CD4-positive, alpha-beta T cell treated with Interleukin-17A for 1 hour (primary cell): ENCODE results near the gene ERVMER34-1.

Source experiments
- DNase-seq: peaks from one replicate; pipeline ENCODE4 v3.0.0-alpha.2; 2020

The ERVMER34-1 gene, protein sequence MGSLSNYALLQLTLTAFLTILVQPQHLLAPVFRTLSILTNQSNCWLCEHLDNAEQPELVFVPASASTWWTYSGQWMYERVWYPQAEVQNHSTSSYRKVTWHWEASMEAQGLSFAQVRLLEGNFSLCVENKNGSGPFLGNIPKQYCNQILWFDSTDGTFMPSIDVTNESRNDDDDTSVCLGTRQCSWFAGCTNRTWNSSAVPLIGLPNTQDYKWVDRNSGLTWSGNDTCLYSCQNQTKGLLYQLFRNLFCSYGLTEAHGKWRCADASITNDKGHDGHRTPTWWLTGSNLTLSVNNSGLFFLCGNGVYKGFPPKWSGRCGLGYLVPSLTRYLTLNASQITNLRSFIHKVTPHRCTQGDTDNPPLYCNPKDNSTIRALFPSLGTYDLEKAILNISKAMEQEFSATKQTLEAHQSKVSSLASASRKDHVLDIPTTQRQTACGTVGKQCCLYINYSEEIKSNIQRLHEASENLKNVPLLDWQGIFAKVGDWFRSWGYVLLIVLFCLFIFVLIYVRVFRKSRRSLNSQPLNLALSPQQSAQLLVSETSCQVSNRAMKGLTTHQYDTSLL

DNA sequence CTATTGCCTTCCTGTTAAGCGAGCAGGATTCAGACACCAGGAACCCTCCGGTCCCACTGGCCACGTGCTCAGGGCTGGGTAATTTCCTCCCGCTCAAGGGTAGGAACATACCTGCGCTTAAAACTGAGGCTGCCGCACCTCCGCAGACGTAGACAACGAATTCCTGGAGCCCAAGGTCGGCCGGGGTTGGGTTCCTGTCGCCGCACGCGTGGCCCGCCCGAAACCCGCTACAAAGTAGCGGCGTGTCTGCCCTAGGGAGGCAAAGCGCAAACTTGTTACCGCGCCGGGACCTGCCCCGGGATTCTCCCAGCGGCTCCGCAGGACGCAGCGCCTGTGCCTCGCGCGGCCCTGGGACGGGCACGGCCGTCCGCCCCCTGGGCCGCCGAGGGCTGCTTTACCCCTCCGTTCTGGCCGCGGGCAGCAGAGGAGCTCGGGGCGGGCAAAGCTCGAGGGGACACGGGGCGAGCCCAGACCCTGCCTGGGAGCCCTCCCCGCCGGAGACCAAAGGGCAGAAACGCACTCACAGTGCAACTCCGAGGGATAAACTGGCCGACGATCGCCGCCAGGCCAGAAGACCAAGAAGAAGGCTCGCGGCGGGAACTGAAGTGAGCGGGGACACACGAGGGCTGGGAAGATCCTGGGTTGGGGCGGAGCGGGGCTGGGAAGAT is at the start of gene ERVMER34-1:
Gene ERVMER34-1, minus strand, starts transcription at position 607 of the 668 bp plus-strand sequence. CDS start 5,905 bp downstream, outside the sequence.
- no peak for DNase-seq

DNA sequence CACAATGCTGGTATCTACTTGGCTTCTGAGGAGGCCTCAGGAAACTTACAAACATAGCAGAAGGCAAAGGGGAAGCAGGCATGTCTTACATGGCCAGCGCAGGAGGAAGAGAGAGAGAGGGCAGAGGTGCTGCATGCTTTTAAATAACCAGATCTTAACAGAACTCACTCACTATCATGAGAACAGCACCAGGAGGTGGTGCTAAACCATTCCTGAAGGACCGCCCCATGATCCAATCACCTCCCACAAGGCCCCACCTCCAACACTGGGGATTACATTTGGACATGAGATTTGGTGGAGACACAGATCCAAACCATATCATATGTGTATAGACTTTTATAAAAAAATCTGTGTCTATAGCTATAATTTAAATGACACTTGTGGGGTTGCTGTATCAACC is 48.6 kb upstream of the ERVMER34-1 start:
- DNase-seq, result no peak

DNA sequence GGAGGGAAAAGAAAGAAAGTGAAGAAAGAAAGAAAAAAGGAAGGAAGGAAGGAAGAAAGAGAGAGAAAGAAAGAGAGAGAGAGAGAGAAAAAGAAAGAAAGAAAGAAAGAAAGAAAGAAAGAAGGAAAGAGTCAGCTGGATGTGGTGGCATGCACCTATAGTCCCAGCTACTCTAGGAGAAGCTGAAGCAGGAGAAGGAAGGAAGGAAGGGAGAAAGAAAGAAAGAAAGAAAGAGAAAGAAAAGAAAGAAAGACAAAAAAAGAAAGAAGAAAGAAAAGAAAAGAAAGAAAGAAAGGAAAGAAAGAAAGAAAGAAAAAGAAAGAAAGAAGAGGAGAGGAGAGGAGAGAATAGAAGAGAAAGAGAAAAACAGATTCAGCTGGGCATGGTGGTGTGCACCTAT is 44.3 kb upstream of the ERVMER34-1 start:
- DNase-seq, result no peak

DNA sequence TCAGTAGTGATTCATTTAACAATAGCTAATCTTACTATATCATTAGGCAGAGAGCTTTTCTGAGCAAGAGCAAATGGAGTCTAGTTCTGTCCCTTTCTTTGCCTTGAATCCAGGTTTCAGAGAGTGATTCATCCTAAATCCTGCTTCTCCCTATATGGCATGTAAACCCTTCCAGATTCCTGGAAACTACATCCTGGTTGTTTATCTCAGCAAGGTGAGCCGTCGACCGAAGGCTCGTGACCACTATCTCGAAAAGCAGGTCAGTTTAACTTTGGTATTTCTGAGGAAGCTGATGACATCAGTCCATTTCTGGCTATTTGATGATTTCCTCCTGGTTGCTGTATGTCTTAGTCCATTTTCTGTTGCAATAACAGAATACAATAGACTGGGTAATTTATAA is 40.7 kb upstream of the ERVMER34-1 start:
- no peak for DNase-seq

DNA sequence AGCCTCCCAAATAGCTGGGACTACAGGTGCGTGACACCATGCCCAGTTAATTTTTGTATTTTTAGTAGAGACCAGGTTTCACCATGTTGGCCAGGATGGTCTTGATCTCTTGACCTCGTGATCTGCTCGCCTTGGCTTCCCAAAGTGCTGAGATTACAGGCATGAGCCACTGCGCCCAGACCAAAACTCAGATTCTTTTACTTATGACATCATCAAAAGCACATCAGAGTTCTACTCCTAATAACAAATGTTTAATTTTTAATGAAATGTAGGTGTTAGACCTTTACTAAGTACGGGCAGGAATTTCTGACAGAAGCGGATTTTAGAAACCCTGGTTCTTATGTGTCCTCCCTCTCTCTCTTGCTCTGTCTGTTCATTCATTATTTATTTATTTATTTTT is 38.5 kb upstream of the ERVMER34-1 start:
- no peak for DNase-seq

DNA sequence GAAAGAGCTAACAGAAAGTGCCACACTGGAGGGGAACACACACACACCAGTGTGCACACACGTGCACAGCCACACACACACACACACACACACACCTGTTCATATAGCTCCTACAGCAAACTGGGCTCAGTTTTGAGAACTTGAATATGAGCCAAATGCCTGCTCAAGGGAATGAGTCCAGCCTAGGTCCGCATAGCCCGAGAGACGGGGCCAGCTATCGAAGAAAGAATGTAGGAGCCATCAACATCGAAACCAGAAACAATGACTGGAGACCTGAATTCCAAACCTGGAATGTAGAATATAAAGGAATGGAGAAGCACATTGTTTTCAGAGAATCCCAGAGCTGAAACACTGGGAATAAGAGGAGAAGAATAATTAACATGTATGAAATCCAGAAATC is 37.6 kb upstream of the ERVMER34-1 start:
- DNase-seq, result no peak

DNA sequence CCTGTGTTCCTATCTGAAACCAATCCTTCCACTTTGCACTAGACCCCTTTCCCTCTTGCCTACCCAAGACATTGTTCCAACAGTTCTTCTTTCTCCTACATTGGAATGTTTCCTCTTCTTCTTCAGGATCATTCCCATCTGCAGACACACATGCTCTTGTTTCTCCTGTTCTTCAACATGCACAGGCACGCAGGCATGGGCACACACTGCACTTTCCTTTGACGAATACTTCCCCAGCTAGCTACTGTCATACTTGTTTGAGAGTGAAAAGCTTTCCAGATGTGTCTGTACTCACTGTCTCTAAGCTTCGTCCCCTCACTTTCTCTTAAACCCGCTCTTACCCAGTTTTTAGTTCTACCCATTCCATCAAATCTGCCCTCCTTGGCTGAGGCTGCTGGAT is 31.8 kb upstream of the ERVMER34-1 start:
- DNase-seq, result no peak

DNA sequence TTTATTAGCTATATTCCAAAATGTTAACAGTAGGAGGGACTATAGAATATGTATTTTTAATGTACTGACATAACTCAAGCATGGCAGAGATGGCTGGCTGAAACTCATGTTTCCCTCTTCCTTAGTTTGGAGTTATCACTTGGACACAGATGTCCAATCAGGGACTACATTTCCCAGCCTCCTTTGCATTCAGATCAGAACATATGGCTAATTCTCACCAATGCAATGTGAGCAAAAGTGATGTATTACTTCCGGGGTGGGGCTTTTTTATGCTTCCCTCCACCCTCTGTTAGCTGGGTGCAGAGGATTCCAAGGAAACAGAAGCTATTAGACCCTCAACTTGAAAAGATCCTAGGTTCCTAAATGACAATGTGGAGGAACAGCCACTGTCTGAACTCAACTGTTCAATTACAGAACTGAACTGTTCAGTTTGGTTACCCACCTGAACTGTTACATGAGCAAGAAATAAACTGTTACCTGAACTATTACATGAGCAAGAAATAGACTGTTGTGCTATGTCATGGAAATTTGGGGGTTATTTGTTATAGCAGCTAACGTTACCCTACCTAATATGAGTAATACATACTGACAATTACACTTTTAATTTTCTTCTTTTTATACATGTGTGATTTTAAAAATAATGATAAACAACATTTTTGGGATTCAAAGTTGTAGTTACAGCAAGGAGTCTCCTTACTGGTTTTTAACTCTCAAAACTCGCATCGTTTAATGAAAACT is 29.6 kb upstream of the ERVMER34-1 start:
- DNase-seq, result no peak

DNA sequence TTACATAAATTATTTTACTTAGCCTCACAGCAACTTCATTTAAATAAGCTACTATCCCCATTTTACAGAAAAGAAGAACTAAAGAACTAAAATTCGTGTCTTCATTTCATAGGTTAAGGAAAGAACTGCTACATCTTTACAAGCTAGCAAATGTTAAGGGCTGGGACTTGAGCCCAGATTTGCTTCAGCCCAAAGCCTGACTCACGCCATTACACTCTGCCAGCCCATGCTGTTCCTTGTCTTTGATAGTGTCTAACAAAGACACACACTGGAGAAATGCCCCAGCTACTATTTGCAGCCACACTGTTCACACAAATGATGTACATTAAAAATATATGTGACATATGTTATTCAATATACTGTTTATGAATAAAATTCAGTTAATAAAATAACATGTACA is 29.0 kb upstream of the ERVMER34-1 start:
- DNase-seq, result no peak

DNA sequence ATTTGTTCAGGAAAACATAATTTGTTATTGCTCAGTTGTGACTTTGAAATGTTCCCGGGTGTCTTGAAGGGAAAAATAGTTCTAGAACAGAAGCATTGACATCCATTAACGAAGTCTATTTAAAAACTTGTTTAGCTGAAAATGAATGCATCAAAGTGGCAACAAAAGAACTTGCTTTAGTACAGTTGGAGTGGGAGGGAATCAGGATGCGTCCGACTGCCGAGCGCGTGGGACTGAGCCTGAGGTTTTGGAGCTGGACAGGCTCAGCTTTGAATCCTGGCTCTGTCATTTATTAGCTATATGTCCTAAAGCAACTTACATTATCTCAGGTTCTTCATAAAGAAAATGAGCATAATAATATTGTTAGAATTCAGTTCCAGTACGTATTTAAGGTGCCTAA is 9.0 kb upstream of the ERVMER34-1 start:
- no peak for DNase-seq

DNA sequence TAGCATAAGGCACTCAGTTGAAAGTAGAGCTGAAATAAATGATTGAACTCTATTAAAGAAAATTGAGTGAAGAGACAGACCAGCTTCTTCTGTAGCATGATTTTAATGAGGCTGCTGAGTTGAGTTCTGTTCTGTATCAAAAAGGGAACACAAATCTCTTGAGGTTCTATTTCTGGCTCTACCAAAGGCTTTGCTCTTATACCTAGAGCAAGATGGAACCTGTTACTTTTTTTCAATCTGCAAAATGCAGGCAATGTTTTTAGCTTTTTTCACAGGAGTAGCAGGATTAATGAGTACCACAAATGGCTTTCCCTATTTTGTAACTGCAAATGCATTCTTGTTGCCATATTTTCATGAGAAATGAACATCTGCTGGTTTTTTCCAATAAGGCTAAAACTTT is 4.2 kb upstream of the ERVMER34-1 start:
- no peak for DNase-seq

DNA sequence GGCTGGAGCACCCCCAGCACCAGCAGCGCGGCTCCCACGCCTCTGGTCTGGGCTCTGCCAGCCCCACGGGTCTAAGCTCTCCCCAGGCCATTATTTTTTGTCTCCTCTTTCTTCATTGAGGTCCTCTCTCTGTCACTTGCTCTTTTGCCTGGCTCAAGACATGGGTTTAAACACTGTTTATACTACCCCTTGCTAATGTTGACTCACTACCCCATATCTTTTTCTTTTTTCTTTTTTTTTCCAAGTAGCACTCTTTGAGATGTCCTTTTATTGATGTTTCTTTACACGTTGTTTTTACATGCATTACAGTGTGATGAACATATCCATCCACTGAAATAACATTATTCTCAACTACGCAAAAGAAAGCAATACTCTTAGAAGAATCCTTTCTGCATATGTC is 1.7 kb upstream of the ERVMER34-1 start:
- DNase-seq, result no peak

DNA sequence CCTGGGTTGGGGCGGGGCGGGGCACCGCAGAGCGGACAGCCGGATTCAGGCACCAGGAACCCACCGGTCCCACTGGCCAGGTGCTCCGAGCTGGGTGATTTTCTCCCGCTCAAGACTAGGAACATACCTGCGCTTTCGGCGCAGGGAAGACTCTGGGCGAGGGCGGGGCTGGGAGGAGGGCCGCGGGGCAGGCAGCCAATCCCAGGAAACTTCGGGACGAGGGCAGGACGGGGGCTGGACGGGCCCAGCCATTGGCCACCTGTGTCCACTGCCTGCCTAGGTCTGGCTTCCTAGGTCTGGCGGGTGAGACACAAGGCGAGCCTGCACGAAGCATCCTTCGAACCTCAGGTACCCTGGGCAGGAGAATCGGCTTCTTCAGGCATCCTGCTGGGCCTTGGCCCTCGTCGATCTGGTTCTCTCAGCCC is 274 bp upstream of the ERVMER34-1 start:
- no peak for DNase-seq

DNA sequence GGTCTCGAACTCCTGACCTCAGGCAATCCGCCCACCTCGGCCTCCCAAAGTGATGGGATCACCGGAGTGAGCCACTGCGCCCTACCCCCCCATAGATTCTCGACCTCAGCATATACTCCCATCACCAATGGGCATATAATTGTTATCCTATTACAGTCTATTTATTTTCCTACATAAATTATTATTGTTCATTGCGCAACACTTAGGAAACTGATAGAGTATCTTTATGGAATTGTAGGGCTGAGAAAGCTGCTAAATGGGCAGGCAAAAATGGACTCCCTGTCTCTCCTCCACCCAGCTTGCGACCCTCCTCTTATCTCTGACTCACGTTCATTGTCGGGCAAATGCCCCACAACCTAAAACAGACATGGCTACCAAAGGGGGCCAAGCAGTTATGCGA is 1.0 kb downstream of the ERVMER34-1 start:
- DNase-seq, result no peak

DNA sequence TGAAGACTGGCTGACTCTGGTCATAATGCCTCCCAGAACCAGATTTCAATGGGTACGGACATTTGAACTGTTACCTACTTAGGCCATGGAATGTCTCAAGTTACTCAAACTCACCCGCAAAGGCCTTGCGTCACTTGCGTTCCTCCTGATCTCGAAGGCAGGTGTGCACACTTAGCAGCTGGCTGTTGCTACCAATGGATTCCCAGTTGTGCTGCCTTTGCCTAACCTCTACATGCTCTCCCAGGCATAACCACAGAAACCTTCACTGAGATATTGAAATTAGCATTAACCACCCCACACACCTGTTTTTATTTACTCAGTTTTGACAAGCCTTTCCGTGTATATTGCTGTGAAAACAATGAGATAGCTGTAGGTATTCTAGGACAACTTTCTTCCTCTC is 2.8 kb downstream of the ERVMER34-1 start:
- no peak for DNase-seq

DNA sequence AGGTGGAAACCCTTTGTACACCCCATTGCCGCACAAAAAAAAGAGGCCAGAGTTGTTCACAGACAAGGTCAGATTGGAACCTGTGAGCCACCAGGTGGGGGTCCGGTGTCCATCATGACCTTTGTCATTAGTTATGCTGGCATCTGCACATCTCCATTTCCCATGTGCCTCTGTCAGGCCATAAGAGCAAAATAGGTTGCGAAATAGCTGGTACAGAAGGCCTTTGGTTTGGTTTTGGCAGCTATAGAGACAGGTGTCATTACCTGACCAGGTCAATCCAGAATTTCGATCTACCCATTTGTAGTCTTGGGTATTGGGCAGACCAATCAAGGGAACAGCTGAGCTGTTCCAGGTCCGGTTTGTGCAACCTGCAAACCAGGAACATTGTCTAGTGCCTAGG is 6.6 kb downstream of the ERVMER34-1 start:
- DNase-seq, result no peak

DNA sequence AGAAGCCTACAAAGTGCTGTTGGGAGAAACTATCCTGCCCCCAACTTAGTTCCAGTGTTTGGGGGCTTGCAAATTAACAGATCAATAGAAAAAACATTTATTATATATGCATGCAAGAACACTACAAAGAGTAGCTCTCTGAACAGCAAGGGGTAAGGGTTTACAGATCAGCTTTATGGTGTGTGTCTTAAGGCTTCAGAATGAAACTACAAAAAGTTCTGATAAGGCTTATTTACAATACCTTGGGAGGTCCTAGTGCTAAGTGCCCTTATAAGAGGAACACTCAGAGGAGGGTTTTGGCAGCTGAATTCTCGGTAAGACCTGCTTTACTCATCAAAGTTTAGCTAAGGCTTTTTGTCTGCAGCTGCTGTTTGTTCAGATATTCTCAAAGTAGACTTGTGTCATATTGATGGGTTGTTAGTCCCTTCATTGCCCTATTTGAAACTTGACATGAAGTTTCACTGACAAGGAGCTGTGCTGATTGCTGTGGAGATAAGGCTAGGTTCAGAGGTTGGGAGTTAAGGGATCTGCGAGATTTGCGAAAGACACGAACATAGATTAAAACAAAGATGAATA is 7.7 kb downstream of the ERVMER34-1 start:
- no peak for DNase-seq

DNA sequence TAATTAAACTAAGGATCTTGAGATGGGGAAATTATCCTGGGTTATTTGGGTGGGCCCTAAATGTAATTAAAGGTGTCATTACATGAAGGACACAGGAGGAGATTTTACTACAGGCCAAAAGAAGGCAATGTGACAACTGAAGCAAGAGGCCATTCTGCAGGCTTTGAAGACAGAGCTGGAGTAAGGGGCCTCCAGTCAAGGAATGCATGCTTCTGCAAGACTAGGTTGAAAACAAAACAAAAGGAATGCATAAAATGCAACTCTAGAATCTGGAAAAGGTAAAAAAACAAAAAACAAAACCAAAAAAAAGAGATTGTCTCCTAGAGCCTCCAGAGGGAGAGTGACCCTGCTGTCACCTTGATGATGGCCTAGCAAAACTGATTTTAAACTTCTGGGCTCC is 21.6 kb downstream of the ERVMER34-1 start:
- DNase-seq, result no peak

DNA sequence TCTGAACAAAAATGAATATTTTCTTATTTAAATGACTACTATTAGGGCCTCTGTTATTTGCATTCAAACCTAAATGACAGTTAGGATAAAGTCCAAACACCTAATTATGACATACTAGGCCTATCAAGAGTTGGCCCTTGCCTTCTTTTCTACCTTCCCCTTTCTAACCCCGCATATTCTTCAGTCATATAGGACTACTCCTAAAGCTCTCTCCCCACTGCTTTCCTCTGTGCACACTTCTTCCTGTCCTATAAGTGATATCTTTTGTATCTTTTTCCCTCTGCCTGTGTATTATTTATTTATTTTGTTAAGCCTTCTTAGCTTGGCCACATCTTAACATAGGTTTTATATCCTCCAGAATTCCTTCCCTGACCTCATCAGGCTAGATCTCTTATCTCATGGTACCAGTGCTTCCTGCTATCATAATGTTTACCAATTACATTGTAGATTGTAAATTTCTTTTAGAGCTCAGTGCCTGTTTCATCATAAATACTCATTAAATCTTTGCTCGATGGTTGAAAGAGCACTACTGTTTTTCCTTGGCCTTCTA is 22.5 kb downstream of the ERVMER34-1 start:
- no peak for DNase-seq

DNA sequence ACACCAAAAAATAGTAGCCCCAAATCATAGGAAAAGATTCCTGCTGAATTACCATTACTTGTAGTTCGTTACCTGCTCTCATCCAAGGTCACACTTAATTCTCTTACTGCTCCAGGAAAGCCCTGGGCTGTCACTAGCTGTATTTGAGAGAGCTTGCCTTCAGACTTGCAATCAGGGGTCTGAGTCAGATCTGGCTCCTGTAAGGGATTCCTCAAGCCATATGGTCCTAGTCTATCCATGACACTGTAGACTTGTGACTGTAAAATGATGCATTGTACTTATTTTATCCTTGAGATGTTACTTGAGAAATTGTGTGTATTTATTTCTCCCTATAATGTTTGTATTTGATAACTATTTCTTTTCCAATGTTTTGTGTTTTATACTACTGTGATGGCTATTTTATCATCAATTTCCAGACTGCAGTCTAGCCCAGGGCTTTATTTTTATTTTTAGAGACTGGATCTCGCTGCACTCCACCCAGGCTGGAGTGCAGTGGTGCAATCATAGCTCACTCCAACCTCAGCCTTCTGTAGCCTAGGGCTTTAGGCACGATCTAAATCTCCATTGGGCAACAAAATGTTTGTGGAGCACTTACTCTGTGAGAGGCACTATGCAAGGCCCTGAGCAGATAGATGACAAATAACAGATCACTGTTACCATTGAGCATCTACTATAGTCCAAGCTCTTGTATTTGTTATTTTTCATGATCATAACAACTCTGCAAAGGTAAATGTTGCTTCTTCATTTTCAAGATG is 24.2 kb downstream of the ERVMER34-1 start:
- DNase-seq, result no peak

DNA sequence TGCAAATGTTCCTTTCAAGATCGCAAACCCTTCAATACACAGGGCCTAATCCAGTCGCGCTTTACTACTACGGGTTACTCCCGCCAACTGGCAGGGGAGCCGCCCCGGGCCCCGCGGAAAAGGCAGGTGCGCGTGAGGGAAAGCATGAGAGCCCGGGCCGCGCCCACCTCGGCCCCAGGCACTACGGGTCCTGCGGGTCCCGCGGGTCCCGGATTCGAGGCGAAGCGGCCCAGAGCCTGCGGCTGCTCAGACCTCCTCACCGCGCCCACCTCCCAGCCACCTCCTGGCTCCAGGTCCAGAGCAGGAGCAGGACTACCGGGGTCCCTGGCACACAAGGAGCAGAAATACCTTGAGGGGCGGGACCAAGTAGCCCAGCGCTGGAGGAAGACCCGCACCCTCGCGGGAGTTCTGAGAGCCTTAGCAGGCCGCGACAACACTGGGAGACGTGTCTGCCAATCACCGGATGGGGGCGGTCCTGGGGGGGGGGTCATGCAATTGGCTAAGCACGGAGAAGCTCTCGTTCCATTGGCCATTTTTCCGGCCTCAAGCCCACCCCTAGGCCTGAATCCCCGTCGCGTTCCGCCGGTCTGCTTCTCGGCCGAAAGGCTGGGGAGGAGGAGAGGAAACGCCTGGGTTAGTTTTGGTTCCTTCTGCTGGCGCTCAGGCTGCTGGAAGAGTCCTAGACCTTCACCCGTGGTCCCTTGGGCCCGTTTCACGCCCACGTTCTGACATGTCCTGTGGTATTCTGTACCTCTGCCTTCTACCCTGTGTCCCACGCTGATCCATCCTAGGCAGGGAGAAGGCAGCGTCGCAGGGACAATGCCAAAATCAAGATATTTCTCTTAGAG is 29.0 kb downstream of the ERVMER34-1 start:
- peak; percentile 92 for DNase-seq
